ENCODE measurements around the gene UBA1.

UBA1 gene

DNA sequence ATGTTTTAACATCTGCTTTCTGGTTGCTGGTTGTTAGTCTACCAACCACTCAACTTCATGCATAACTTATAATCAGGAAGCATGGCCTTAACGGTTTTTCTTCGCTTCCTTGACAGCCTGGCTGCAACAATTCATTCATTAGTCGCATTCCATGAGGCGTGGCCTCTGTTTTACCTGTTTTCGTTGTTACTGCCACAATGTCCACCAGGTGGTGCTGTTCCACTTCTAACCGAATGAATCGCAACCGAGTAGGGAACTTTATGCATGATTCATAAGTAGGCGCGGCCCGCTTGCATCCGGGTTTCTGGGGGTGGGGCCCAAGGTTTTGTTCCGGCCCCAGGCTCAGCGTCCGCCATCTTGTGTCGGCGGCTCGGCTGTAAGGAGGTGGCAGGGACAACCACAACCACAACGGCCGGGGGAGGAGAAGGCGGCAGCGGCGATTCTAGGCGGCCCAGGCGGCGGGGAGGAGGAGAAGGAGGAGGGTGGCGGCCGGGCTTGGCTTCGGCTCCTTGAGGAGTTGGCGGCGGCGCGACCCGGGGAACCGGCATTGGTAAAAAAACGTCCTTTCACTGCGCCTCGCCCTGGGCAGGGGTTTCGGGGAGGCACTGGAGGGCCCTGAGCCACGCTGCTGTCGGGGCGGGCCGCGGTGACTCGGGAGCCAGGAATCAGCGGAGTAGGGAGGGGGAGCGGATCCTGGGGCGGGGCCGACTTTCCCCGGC, at the start of gene UBA1:
UBA1 (plus strand) TSS at position 355 of the 719 bp plus-strand sequence. CDS start 4,974 bp downstream, outside the sequence.
- DNase-seq (ENCODE audit: extremely low spot score): peak; percentile 92
- CTCF ChIA-PET: interaction anchor here (0.9 to 1.0 kb wide), 2 partner anchors 191 to 288 kb away, joined by 3 to 5 read pairs; no protein-coding TSS in a partner anchor
- TF ChIP-seq, protein P1, sequence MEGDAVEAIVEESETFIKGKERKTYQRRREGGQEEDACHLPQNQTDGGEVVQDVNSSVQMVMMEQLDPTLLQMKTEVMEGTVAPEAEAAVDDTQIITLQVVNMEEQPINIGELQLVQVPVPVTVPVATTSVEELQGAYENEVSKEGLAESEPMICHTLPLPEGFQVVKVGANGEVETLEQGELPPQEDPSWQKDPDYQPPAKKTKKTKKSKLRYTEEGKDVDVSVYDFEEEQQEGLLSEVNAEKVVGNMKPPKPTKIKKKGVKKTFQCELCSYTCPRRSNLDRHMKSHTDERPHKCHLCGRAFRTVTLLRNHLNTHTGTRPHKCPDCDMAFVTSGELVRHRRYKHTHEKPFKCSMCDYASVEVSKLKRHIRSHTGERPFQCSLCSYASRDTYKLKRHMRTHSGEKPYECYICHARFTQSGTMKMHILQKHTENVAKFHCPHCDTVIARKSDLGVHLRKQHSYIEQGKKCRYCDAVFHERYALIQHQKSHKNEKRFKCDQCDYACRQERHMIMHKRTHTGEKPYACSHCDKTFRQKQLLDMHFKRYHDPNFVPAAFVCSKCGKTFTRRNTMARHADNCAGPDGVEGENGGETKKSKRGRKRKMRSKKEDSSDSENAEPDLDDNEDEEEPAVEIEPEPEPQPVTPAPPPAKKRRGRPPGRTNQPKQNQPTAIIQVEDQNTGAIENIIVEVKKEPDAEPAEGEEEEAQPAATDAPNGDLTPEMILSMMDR (IDR thresholded peaks at IDR 0.05; ENCODE audit: control extremely low read depth, extremely low read depth, low read depth, missing control alignments): peak; percentile 51
- POLR2A ChIA-PET: no interaction called here

DNA sequence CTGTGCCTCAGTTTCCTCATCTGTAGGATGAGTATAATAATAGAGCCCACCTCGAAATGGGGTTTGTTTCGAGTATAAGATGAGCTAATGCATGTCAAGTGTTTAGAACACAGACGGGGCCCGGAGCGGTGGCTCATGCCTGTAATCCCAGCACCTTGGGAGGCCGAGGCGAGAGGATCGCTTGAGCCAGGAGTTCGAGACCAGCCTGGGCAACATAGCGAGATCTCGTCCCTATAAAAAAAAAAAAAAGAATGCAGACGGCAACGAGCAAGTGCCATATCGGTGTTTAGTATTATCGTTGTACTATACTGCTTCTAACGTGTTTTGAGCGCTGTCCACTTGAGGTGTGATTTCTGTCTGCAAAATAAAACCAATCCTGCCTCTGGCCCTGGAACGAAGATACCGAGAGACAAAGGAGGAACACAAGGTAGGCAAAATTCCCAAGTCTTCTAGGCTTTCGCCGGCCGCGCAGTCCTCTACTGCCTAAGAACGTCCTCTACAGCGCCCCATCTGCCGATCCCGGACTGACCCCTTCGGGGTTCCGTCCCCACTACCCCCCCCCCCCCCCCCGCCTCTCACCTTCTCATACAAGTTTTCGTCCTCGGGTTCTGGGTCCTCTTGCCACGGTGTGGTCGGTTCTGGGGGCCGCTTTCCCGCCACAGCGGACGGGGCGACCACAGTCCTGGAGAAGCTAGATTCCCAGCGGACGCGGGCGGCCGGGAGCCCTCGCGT, 49.6 kb upstream of the UBA1 start:
- ChIA-PET CTCF (interaction anchor here (0.8 to 1.7 kb wide), 7 partner anchors 9 to 44 kb away, joined by 3 to 10 read pairs (median 5); no protein-coding TSS in a partner anchor), POLR2A (interaction anchor here (0.9 to 1.2 kb wide), 2 partner anchors 74 to 507 kb away, joined by 3 read pairs; no protein-coding TSS in a partner anchor)
- TF ChIP-seq, protein P1 (IDR thresholded peaks at IDR 0.05; ENCODE audit: control extremely low read depth, extremely low read depth, low read depth, missing control alignments): no peak
- peak; percentile 65 for DNase-seq (ENCODE audit: extremely low spot score)

DNA sequence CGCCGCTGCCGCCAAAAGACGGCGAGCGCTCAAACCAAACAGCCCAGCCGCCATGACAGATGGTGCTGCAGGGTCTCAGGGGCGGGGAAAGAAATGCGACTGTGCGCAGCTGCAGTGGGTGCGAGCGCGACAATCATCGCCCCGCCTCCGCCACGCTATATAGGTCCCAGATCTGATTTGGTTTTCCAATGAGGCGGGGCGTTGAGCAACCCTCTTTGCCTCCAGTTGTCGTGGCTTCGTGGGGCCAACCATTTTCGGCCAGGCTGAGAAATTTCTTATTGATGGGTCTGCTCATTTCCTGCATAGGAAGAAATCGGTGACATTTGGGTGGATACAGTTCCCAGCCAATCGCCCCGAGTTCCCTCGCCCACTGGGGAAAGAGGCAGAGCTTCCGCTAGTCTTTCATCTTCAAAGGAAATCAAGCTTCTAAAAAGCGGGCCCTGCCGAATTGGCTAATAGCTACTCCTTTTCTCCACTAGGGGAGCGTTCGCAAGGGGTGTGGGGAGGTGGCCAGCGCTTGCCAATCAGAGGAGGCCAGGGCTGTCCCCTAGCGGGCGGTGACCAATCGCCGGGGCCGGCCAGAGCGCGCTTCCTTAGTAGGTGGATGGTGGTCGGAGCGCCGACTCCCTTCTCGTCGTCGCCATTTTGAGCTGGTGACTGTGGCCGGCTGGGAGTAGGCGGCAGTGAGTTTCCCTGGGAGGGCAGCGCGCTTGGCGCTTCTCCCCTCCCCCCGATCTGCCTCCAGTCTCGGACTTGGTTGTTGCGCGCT, 48.8 kb upstream of the UBA1 start, which contains the start of the genes NDUFB11 and RBM10:
NDUFB11 (minus strand) TSS at position 77 of the 769 bp plus-strand sequence; CDS start at position 54, 23 bp downstream.
RBM10 (plus strand) TSS at position 596 of the 769 bp plus-strand sequence. CDS start 2,261 bp downstream, outside the sequence.
- ChIA-PET CTCF (interaction anchor here (0.8 to 1.7 kb wide), 9 partner anchors 9 to 46 kb away, joined by 3 to 10 read pairs (median 4); no protein-coding TSS in a partner anchor), POLR2A (interaction anchor here (0.6 to 1.2 kb wide), 4 partner anchors 11 to 506 kb away, joined by 3 to 4 read pairs (median 3); no protein-coding TSS in a partner anchor)

DNA sequence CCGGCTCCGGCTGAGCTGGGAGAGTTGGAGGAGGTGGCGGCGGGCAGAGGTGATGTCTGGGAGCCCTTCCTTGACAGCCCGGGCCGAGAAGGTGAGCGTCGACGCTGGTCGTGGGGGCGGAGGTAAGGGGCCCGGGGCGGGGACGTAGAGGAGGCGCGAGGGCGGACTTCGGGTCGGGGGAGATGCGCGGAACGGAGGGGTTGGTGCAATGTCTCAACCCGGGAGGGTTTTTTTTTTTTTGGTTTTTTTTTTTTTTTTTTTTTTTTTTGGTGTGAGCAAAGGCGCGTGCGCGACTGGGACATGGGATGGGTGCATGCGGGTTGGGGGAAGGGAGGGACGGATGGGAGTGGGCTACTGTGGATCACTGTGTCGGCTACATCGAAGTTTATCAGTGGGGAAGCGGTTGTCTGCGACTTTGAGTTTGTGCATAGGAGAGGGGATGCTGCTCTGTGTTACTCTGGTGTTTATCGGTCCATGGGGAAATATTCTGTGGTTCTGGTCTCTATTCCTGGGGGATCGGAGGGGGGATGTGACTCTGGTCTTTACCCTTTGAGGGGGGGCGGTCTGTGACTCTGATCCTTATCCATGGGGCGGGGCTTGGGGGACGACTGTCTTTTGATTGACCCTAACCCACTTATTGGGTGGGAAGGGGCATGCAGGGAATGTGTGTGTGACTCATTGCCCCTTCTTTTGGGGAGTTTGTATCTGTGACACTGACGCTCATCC, 48.1 kb upstream of the UBA1 start:
- DNase-seq (ENCODE audit: extremely low spot score): peak; percentile 44
- TF ChIP-seq, protein P1 (IDR thresholded peaks at IDR 0.05; ENCODE audit: control extremely low read depth, extremely low read depth, low read depth, missing control alignments): no peak
- ChIA-PET CTCF (interaction anchor here (0.9 to 1.7 kb wide), 8 partner anchors 11 to 45 kb away, joined by 3 to 10 read pairs (median 4); no protein-coding TSS in a partner anchor), POLR2A (interaction anchor here (0.9 to 1.2 kb wide), 2 partner anchors 45 to 505 kb away, joined by 3 to 4 read pairs; no protein-coding TSS in a partner anchor)

More for the DNA sequence above, 48.8 kb upstream of the UBA1 start, which contains the start of the genes NDUFB11 and RBM10:
- DNase-seq (ENCODE audit: extremely low spot score): peak; percentile 88
- TF ChIP-seq, protein P1 (IDR thresholded peaks at IDR 0.05; ENCODE audit: control extremely low read depth, extremely low read depth, low read depth, missing control alignments): peak; percentile 26

DNA sequence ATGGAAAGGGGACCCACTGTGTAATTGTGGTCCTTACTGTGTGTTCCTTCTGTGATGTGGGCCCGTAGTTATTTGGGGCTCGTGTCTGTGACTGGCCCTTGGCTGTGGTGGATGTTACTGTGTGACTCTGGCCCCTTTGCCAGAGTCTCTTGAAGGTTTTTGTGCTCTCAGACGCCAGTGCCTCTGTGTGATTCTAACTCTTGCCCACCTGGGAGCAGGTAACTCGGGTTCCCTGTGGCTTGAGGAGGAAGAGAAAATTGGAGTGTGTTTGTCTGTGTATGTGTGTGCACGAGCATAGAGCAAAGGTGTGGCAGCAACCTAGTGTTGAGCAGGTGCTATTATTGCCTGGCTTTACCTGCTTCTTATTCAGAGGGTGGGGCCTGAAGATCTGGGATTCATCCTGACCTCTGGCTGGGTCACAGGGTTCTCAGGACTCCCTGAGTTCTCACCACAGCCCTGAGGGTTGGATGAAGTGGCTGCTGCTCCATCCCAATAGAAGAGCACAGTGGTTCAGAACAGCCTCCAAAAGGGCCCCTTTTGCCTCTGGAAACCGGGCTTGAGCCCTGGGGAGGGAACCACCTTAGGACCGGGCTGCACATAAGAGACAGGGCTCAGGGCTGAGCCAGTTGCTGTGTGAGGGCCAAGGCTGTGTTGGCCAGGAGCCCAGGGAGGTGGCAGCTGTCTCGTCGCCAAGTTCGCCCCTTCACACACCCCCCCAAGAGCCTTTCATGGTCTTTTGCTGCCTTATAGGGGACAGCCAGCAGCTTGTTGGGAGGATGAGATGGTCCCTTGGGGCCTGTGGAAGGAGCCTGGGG, 47.3 kb upstream of the UBA1 start:
- TF ChIP-seq, protein P1 (IDR thresholded peaks at IDR 0.05; ENCODE audit: control extremely low read depth, extremely low read depth, low read depth, missing control alignments): no peak
- no peak for DNase-seq (ENCODE audit: extremely low spot score)
- CTCF ChIA-PET: no interaction called here
- POLR2A ChIA-PET: no interaction called here

Data from GM10248 (cell line).